ENCODE data around the gene BARX2.

Gene BARX2

GRCh38 chr11:129359748-129360147, 15.9 kb upstream of the BARX2 start:
- H4K12ac ChIP-seq (ENCODE audit: low read depth, low read length) = no peak overlapping the region
- H2AK5ac ChIP-seq (ENCODE audit: low read length) = no peak overlapping the region
- no peak overlapping the region for H2BK12ac ChIP-seq (ENCODE audit: low read length)
- no peaks in the 10 kb centered on the region for H3K36me3 ChIP-seq (ENCODE audit: control insufficient read depth in 1 of 2, insufficient read depth in 2 of 2, low read length in 2 of 2)
- no peak overlapping the region for H3K4me2 ChIP-seq (ENCODE audit: low read length)
- no peak overlapping the region for H2BK5ac ChIP-seq (ENCODE audit: low read depth, low read length, poor library complexity)
- no peak overlapping the region for H2BK120ac ChIP-seq (ENCODE audit: insufficient read depth, low read length, poor library complexity)
- H2AFZ ChIP-seq (ENCODE audit: insufficient read depth, low read length, poor library complexity) = no peak overlapping the region
- no peaks in the 10 kb centered on the region for H3K9me3 ChIP-seq (ENCODE audit: insufficient read depth, low read depth, low read length)
- H4K8ac ChIP-seq (ENCODE audit: low read depth, low read length) = no peak overlapping the region
- no peak overlapping the region for H3K18ac ChIP-seq (ENCODE audit: low read length)
- H4K91ac ChIP-seq (ENCODE audit: low read depth, low read length) = no peak overlapping the region
- no peak overlapping the region for H3K23ac ChIP-seq (ENCODE audit: low read length)
- H3K4me1 ChIP-seq (ENCODE audit: control insufficient read depth in 1 of 2, insufficient read depth in 2 of 2, low read length in 2 of 2) = no peaks in the 10 kb centered on the region
- no peaks in the 10 kb centered on the region for H3K79me1 ChIP-seq (ENCODE audit: low read length)
- H3K9ac ChIP-seq (ENCODE audit: low read length) = no peak overlapping the region
- no peaks in the 10 kb centered on the region for H3K27me3 ChIP-seq (ENCODE audit: insufficient read depth, low read length)
- no peaks in the 10 kb centered on the region for H3K79me2 ChIP-seq (ENCODE audit: control insufficient read depth, insufficient read depth, low read length, poor library complexity)
- no peak for DNase-seq
- H3K27ac ChIP-seq (ENCODE audit: low read depth, low read length) = no peak overlapping the region
- no peak overlapping the region for H3K14ac ChIP-seq (ENCODE audit: low read length)
- WGBS (ENCODE audit: extremely low coverage, insufficient coverage, insufficient read length) = no CpG with 5 or more reads among the region's 2 CpGs
- H3K4ac ChIP-seq (ENCODE audit: low read depth, low read length) = no peak overlapping the region
- no peak overlapping the region for H3K4me3 ChIP-seq (ENCODE audit: low read depth, low read length)

DNA sequence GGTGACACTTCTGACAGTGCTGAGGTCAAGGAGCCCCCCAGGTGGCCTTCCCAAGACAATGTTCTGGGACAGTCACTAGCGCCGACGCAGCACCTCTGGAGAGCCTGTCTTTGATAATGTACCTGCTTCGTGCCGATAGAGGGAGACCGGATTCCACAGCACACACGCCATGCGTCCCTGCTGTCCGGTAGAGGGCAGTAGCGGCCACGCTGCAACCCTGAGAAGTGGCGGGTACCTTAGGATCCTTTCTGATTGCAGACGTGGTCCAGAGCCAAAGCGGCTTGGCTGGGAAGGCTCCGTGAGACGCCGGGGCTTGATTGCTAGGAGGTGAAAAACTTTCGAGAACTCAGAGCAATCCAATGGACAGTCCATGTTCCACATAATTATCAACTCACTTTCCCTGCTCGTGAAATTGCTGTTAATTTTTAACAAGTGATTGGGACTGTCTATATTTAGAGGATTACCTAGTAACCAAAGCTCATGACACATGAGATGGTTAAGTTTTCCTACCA, 11.4 kb upstream of the BARX2 start:
- Histone ChIP-seq H3K36me3 (ENCODE audit: control insufficient read depth in 1 of 2, insufficient read depth in 2 of 2, low read length in 2 of 2) (no peaks in the 10 kb centered on the region), H4K8ac (ENCODE audit: low read depth, low read length) (no peak overlapping the region), H3K79me1 (ENCODE audit: low read length) (no peaks in the 10 kb centered on the region), H2BK120ac (ENCODE audit: insufficient read depth, low read length, poor library complexity) (no peak overlapping the region), H3K4me2 (ENCODE audit: low read length) (no peak overlapping the region), H3K4ac (ENCODE audit: low read depth, low read length) (no peak overlapping the region), H3K4me3 (ENCODE audit: low read depth, low read length) (no peak overlapping the region), H3K79me2 (ENCODE audit: control insufficient read depth, insufficient read depth, low read length, poor library complexity) (no peaks in the 10 kb centered on the region), H3K27ac (ENCODE audit: low read depth, low read length) (no peak overlapping the region), H3K4me1 (ENCODE audit: control insufficient read depth in 1 of 2, insufficient read depth in 2 of 2, low read length in 2 of 2) (peaks cover under 1 to 2% of the 10 kb centered on the region in 2 experiments), H4K91ac (ENCODE audit: low read depth, low read length) (no peak overlapping the region), H3K18ac (ENCODE audit: low read length) (no peak overlapping the region), H3K9me3 (ENCODE audit: insufficient read depth, low read depth, low read length) (no peaks in the 10 kb centered on the region), H2AFZ (ENCODE audit: insufficient read depth, low read length, poor library complexity) (no peak overlapping the region), H2BK5ac (ENCODE audit: low read depth, low read length, poor library complexity) (no peak overlapping the region), H3K9ac (ENCODE audit: low read length) (no peak overlapping the region), H2AK5ac (ENCODE audit: low read length) (no peak overlapping the region), H3K23ac (ENCODE audit: low read length) (no peak overlapping the region), H2BK12ac (ENCODE audit: low read length) (no peak overlapping the region), H3K27me3 (ENCODE audit: insufficient read depth, low read length) (no peaks in the 10 kb centered on the region), H4K12ac (ENCODE audit: low read depth, low read length) (no peak overlapping the region), H3K14ac (ENCODE audit: low read length) (no peak overlapping the region)
- WGBS (ENCODE audit: extremely low coverage, insufficient coverage, insufficient read length) = no CpG with 5 or more reads among the region's 19 CpGs
- peak; percentile 86 to 97 for DNase-seq

GRCh38 chr11:129365816-129366215, 9.8 kb upstream of the BARX2 start:
- Histone ChIP-seq H3K36me3 (ENCODE audit: control insufficient read depth in 1 of 2, insufficient read depth in 2 of 2, low read length in 2 of 2) (no peaks in the 10 kb centered on the region), H3K4me2 (ENCODE audit: low read length) (no peak overlapping the region), H3K4me1 (ENCODE audit: control insufficient read depth in 1 of 2, insufficient read depth in 2 of 2, low read length in 2 of 2) (peaks cover 2 to 5% of the 10 kb centered on the region in 2 experiments), H2BK12ac (ENCODE audit: low read length) (no peak overlapping the region), H2BK5ac (ENCODE audit: low read depth, low read length, poor library complexity) (no peak overlapping the region), H3K9me3 (ENCODE audit: insufficient read depth, low read depth, low read length) (no peaks in the 10 kb centered on the region), H3K79me1 (ENCODE audit: low read length) (no peaks in the 10 kb centered on the region), H4K12ac (ENCODE audit: low read depth, low read length) (no peak overlapping the region), H3K14ac (ENCODE audit: low read length) (no peak overlapping the region), H2AFZ (ENCODE audit: insufficient read depth, low read length, poor library complexity) (no peak overlapping the region), H3K79me2 (ENCODE audit: control insufficient read depth, insufficient read depth, low read length, poor library complexity) (no peaks in the 10 kb centered on the region), H3K18ac (ENCODE audit: low read length) (no peak overlapping the region), H3K27ac (ENCODE audit: low read depth, low read length) (no peak overlapping the region), H2BK120ac (ENCODE audit: insufficient read depth, low read length, poor library complexity) (no peak overlapping the region), H3K27me3 (ENCODE audit: insufficient read depth, low read length) (no peaks in the 10 kb centered on the region), H3K9ac (ENCODE audit: low read length) (no peak overlapping the region), H3K4ac (ENCODE audit: low read depth, low read length) (no peak overlapping the region), H3K23ac (ENCODE audit: low read length) (no peak overlapping the region), H4K91ac (ENCODE audit: low read depth, low read length) (no peak overlapping the region), H2AK5ac (ENCODE audit: low read length) (no peak overlapping the region), H3K4me3 (ENCODE audit: low read depth, low read length) (no peak overlapping the region), H4K8ac (ENCODE audit: low read depth, low read length) (no peak overlapping the region)
- WGBS (ENCODE audit: extremely low coverage, insufficient coverage, insufficient read length) = no CpG with 5 or more reads among the region's 1 CpG
- DNase-seq = peak in 1 of 2 donors; percentile 58

DNA sequence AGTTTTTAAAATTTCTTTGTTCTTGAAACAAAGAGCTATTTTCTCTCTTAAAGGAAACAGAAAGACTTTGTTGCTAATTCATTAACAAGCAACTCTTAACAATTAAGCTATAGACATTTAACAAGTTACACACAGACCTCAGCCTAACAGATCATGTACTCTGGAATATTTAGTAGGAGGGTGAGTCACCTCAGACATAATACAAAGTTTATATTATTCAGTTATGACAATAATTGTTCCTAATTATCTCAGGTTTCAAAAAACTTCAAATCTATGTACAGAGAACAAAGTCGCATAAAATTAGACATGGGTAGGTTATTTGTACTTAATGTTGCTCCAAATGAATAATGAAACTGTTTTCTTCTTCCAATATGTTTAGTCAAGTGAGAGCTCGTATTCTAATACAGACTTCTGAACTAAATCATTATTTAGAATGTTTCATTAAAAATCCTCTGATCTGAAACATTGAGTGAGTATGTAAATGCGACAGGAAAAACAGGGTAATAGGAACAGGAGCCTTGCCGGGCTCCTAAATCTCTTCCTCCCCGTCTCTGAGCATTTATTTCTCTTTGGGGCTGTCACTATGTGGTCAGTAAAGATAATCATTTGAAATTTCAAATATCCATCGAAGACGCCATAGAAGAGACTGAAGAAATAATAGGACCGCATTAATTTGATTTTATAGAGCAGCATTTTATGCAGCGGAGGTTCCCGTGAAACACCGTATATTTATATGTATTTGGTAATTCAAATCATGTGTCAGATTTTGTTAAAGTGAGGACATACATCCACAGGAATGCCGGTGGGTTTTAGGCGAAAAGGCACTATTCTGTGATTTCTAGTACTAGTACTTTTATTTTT, 8.7 kb upstream of the BARX2 start:
- no peak overlapping the region for H3K4ac ChIP-seq (ENCODE audit: low read depth, low read length)
- H2BK12ac ChIP-seq (ENCODE audit: low read length) = no peak overlapping the region
- H4K91ac ChIP-seq (ENCODE audit: low read depth, low read length) = no peak overlapping the region
- DNase-seq = no peak
- H3K36me3 ChIP-seq (ENCODE audit: control insufficient read depth in 1 of 2, insufficient read depth in 2 of 2, low read length in 2 of 2) = no peaks in the 10 kb centered on the region
- no peak overlapping the region for H4K8ac ChIP-seq (ENCODE audit: low read depth, low read length)
- H2BK120ac ChIP-seq (ENCODE audit: insufficient read depth, low read length, poor library complexity) = no peak overlapping the region
- H3K27ac ChIP-seq (ENCODE audit: low read depth, low read length) = no peak overlapping the region
- peaks cover 2 to 5% of the 10 kb centered on the region in 2 experiments for H3K4me1 ChIP-seq (ENCODE audit: control insufficient read depth in 1 of 2, insufficient read depth in 2 of 2, low read length in 2 of 2)
- H2AK5ac ChIP-seq (ENCODE audit: low read length) = no peak overlapping the region
- H3K9me3 ChIP-seq (ENCODE audit: insufficient read depth, low read depth, low read length) = no peaks in the 10 kb centered on the region
- H3K4me2 ChIP-seq (ENCODE audit: low read length) = no peak overlapping the region
- no peak overlapping the region for H3K18ac ChIP-seq (ENCODE audit: low read length)
- H2BK5ac ChIP-seq (ENCODE audit: low read depth, low read length, poor library complexity) = no peak overlapping the region
- peaks cover 8% of the 10 kb centered on the region for H3K27me3 ChIP-seq (ENCODE audit: insufficient read depth, low read length)
- H3K9ac ChIP-seq (ENCODE audit: low read length) = no peak overlapping the region
- H2AFZ ChIP-seq (ENCODE audit: insufficient read depth, low read length, poor library complexity) = no peak overlapping the region
- no CpG with 5 or more reads among the region's 13 CpGs for WGBS (ENCODE audit: extremely low coverage, insufficient coverage, insufficient read length)
- H3K14ac ChIP-seq (ENCODE audit: low read length) = no peak overlapping the region
- no peak overlapping the region for H4K12ac ChIP-seq (ENCODE audit: low read depth, low read length)
- no peaks in the 10 kb centered on the region for H3K79me2 ChIP-seq (ENCODE audit: control insufficient read depth, insufficient read depth, low read length, poor library complexity)
- no peak overlapping the region for H3K23ac ChIP-seq (ENCODE audit: low read length)
- no peaks in the 10 kb centered on the region for H3K79me1 ChIP-seq (ENCODE audit: low read length)
- no peak overlapping the region for H3K4me3 ChIP-seq (ENCODE audit: low read depth, low read length)
